CD4-positive, alpha-beta T cell treated with Interleukin-4 for 4 hours (primary cell): ENCODE results near the gene KIAA0753.

Experiments
- DNase-seq: peaks from one replicate; pipeline ENCODE4 v3.0.0-alpha.2; 2020

KIAA0753 gene

DNA sequence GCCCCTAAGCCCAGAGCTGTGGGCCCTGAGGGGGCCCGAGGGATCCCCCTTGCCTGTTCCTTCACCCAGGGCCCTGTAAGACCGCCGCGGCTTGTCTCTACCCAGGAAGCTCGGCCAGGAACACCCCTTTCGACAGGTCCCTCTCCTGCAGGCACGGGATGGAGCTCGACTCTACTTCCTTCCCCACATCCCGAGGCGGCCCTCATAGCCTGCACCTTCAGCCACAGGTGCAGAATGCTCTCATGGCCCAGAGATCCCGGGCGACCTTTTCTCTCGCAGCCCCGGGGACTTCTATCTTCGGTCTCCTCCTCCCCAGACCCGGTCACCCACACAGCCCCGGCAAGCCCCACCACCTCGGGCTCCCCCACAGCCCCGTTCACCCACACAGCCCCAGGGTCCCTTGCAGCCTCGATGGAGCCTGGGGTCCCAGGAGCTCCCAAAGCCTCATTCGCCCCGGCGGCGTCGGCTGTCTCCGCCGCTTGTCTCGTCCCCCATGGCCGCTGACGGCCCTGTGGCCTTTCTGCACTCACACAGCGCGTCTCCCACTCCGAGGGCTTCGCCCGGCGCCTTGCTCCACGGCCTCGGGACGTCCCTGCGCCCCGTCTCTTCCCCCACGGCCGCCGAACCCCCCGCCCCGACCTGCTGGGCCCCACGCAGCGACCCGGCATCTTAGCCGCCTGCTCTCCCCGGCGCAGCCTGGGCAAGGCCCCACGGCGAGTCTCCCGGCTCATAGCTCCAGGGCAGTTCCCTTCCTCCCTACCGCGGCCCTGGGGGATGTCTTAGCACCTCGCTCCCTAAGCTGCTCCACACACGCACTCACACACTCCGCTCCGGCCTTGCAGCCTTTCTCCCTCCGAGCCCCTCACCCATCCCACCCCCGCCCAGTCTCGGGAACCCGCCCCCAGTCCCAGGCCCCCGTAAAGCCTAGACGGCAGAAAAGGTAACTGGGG, 650 bp downstream of the KIAA0753 start:
- DNase-seq, result peak; percentile 19

DNA sequence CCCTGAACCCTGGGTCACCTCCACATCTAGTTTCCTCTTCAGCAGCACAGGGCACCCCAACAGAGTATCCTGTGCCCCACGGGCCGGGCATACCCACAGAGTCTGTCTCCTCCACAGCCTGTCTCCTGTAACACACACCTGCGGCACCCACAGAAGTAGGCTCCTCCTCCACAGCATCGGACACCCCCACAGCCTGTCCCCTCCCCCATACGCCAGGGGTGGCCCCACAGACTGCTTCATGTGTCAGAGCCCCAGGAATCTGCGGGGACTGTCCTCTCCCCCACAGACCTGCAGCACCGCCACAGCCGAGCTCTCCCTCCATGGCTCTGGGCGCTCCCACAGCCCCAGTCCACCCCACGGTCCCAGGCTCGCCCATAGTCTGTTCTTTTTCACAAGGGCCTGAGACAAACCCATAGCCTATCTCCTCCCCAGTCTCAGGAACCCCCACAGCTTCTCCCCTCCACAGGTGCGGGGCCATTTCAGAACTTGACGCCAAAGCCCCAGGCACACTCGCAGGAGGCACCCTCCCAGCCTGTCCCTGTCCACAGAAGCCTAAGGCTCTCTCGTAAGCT, 1.4 kb downstream of the KIAA0753 start:
- no peak for DNase-seq

DNA sequence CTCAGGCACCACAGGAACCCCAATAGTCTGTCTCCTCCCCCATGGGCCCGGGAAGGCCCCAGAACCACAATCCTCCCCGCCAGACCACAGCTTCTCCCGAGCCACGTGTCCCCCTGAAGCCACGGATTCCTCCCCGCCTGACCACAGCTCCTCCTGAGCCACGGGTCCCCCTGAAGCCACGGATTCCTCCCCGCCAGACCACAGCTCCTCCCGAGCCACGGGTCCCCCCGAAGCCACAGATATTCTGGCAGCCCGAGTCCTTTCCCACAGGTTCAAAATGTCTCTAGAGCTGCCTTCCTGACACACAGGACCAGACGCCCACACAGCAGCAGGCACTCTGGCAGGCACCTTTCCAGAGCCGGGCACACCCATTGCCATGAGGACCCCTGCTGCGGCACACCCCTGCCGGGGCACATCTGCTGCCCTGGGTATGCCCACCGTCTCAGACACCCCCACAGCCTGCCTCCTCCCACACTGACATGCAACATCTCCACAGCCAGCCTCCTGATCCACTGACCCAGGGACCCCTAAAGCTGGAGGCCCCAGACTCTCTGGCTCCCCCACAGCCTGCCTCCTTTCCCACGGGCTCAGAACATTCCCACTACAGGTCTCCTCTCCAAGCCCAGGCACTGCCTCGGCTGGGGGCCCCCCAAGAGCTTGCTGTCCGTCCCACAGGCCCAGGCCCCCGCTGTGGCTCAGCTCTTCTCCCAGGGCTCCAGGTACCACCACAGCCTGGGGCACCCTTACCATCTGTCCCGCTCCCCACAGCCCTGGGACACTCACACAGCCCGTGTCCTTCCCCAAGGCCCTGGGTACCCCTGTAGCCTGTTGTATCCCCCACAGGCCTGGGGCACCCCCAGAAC, 2.2 kb downstream of the KIAA0753 start:
- DNase-seq, result no peak

DNA sequence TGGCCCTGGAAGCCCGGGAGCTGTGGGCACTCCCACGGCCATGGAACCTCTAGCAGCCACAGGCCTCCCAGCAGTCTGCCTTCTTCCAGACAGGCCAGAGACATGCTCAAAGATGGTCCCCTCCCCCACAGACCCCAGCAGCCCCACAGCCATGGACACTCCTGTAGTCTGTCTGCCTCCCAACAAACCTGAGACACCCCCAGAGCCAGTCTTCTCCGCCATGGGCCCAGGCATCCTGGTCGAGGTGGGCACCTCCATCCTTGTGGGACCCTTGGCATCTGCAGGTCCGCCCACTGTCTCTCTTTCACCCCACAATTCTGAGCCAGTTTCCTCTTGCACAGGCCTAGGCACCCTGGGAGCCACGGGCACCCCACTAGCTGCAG, 3.1 kb downstream of the KIAA0753 start:
- no peak for DNase-seq

DNA sequence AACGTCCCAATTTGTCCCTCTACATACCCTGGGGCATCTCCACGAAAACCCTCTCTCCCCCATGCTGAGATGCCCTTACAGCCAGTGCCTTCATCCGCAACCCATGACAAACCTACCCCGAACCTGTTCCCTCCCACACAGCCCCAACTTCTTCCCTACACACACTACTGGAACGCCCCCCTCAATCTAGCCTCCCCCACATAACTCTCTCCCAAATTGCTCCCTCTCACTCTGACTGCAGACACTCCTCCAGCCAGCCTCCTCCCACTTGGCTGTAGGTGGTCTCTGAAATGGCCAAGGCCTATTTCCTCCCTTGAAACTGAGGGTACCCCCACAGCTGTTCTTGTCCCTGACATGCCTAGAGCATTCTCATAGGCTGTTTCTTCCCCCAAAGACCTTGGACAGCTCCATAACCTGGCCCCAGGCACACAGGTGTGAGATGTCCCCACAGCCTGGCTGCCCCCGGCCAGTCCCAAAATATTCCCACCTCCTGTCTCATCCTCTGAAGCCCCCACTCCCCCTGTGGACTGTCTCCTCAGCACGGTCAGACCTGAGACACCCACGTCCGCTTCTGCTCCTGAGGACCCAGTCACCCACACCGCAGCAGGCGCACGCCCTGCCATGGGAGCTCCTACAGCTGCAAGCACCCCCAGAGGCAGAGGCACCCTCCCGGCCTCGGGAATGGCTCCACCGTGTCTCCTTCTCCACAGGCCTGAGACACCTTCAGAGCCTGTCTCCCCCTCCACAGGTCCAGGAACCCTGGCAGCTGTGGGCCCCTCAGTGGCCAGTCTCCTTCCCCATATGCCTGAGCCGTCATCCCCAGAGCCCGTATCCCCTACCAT, 3.7 kb downstream of the KIAA0753 start:
- no peak for DNase-seq

DNA sequence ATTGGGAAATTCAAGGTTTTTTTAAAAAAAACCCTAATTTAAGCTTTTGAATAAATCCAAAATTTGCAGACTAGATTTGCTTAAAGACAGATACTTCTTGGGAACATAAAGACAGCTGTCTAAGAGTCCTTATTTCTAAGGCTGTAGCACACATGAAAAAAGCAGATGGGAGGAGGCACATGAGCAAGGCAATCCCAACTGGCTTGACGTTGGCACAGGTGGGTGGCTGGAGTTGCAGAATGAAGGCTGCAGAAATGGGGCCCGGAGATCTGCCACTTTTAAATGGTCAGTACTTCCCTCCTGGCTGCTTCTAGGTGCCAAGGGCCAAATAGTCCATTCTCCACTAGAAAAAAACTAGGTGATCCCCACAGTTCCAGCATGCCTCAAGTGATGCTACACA, 4.4 kb downstream of the KIAA0753 start:
- no peak for DNase-seq

DNA sequence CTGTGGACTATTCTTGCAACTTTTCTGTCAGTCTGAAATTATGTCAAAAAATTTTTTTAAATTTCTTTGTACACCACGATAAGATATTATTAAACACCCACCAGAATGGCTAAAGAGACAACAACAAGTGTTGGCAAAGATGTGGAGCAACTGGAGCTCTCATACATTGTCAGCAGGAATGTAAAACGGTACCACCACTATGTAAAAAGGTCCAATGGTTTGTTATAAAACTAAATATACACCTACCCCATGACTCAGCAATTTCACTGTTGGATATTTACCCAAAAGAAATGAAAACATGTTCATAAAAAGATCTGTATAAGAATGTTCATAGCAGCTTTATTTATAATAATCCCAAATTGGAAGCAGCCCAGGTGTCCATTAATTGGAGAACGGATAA, 7.2 kb downstream of the KIAA0753 start:
- no peak for DNase-seq

DNA sequence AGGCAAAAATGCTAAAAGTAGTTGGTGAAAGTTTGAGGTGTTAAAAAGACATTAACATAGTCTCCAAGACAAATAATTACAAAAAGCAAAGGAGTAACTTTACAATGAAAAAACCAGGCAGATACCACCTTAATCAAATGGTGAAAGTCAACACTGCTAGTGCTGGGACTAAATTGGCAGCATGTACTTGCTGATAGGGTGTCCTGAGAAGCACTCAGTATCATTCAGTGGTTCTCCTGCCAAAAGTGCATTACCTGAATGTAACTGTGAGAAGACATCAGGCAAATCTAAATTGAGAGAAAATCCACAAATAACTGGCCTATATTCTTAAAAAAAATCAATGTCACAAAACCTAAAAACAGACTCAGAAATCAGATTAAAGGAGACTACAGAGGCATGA, 8.0 kb downstream of the KIAA0753 start:
- DNase-seq, result no peak

DNA sequence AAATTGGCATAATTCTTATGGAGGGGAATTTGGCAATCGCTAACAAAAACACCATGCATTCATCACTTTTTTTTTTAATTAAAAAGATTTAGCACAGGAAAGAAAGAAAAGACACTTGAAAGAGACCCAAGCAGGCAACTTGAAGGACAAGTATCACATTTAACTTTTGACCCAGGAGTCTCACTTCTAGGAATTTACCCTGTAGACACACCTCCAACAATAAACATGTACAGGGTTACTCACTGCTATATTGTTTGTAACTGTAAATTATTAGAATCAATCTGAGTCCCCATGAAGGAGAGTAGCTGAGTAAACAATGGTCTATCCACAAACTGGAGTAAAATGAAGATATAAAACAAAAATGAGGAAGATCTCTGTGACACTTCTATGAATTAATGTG, 10.1 kb downstream of the KIAA0753 start:
- no peak for DNase-seq

DNA sequence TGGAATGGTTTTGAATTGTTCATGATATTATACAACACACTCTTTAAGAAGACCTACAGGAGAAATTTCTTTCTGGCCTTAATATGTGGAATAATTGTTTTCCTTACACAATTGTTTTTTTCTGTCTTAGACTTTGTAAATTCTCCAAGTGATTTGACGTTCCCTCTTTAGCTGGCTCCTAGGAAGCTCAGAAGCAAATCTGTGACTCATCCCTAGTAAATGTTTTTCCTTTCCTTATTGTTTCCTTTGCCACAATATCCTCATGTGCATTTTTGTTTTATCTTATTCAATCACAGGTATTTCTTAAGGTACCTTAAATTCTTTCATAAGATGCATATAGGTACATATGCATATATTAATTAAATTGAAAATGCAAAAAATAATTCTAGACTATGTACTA, 13.5 kb downstream of the KIAA0753 start:
- DNase-seq, result no peak

DNA sequence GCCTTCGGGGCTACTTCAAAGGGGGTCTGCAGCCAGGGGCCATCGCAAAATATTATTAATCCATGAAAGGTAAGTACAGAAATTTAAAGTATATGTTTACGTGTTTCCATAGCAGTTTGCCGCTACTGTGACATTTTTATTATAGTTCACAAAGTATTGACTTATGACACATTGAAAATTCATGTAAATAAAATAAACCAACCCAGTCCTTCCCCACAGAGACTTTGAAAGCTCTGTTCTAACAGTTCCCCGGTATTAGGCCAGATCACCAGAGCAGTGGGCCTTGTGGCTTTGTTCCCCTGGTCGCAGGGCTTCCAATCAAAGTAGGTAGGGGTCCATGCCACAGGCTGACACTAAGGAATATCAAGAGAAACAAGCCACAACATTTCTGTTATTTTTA, 13.9 kb downstream of the KIAA0753 start:
- no peak for DNase-seq

DNA sequence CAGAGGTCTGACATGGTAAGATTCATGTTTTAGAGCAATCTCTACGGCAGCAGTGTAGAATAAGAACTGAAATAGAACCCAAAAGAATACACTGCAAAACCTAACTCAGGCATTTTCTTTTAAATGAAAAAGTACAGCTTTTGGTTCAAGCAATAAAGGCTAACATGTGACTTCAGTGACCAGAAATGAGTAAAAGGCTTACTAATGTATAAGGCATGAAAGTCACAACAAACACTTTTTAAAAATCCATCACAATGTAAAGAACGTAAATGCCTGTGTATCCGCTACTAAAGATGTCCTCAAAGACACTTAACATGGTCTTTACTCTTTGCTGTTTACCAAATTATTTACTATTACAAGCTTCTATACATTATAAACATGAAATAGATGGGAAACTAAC, 16.6 kb downstream of the KIAA0753 start:
- no peak for DNase-seq

DNA sequence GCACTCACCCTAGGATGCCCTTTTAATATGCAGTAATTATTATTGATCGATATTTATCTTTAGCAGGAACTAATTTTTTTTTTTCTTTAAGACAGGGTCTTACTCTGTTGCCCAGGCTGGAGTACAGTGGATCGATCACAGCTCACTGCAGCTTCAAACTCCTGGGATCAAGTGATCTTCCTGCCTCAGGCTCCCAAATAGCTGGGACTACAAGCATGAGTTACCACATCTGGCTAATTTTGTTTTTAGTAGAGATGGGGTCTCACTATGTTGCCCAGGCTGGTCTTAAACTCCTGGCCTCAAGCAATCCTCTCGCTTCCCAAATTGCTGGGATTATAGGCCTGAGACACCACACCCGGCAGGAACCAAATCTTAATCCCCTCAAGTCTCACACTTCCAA, 29.3 kb downstream of the KIAA0753 start:
- DNase-seq, result no peak

DNA sequence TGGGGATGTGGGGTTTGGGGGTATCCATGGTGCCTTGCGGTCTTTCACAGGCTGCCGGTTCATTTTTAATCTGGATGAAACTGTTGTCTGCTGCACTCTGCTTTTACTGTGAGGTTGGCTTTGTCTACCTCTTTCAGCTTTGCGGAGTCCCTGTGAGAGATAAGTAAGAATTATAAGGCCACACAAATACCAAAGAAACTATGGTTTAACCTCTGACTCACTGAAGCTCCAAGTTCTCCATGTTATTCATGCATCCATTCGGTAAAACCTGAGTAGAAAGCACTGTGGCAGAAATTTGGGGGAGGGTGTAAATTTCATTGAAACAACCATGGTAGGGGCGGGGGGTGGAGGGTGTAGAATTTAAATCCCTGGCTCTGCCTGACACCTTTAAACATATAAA, 30.5 kb downstream of the KIAA0753 start:
- no peak for DNase-seq

DNA sequence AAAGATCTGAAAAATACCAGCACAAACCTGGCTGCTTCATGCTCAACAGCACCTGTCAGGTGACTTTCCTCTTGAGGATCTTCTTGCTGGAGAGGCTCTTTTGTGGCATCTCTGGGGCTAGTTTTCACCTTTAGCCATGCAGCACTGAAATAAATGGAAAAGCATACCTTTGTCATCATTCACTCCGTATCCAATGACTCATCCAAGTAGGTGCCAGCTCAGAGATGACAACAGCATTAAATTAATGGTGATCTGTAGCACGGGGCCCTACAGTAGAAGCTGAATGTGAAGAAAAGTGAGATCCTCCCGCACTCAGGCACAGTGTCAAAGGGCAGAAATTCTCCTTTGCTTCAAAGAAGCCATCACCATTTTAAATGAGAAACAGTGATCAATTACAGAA, 32.2 kb downstream of the KIAA0753 start:
- no peak for DNase-seq

DNA sequence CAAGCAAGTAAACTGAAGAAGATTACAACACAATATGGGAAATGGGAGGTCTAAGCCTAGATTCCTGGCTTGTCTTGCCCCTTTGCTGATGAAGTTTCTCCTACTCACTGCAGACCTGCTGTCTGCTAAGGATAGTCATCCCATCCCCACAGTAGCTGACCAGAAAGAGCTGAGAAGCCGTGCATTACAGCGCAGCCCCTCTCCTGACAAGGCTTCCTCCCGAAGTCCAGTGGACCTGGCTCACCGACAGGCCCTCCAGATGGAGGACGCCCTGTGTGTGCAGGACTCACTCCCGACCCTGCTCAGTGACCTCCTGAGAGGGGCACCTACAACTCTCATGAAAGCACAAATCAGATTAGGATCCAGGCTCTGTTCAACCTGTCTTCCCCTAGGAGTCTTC, 35.4 kb downstream of the KIAA0753 start:
- no peak for DNase-seq

DNA sequence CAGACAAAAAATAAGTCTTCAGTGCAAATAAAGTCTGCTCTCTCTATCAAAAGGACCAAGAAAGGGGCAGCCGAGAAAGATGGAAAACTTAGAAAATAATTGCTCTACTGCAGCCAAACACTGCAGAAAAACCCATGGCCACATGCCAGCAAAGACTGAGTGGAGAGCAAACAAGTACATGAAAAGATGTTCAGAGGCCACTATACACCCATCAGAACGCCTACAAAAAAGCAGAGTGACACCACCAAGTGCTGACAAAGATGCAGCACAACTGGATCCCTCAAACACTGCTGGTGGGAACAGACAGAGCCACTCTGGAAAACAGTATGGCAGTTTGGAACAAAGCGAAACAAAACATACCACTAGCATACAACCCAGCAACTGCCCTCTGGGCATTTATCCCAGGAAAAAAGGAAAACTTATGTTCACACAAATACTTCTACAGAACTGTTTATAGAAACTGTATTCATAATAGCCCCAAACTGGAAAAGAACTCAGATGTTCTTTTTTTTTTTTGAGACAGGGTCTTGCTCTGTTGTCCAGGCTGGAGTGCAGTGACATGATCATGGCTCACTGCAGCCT, 36.7 kb downstream of the KIAA0753 start:
- DNase-seq, result no peak

DNA sequence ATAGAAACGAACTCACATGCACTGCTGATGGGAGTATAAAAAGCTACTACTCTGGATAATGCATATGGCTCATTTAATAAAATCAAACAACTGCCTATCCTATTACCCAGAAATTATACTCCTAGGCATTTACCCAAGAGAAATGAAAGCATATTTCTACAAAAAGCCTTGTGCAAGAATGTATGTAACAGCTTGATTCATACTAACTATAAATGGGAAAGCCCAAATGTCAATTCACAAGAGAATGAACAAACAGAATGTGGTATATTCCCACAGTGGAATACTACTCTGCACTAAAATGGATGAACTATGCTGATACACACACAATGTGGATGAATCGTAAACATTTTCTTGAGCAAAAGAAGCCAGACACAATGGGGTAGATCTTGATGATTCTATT, 38.4 kb downstream of the KIAA0753 start:
- no peak for DNase-seq

DNA sequence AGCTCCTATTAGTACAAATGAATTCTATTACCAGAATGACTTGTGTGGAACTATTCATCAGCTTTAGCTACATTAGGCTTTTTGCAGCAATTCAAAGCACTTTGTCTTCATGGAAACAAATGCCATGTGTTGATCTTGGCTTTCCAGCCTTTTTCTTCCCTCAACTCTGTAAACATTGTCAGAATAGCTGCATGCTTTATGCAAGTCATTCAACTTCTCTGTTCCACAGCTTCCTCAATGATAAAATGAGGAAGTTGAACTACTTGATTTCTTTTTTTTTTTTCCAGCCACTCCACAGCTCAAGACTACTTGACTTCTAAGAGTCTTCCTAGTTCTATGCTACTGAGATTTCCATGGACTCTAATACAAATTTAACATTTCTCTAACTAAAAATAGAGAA, 41.1 kb downstream of the KIAA0753 start:
- no peak for DNase-seq

DNA sequence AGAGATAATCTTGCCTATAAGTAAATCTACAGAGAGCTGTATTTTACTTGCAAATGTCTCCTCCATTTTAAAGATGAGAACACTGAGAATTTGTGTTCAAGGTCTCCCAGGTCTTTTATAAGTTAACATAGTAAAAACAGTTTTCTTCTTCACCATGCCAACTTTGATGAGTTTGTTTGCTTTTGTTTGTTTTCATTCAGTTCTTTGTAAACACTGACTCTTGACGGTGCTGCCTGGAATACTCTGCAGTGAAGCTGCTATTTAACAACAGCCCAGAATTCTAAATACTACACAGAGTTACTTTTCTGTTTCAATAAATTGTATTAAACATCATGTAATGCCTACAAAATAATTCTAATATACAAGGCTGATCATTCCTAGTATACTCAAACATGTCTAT, 42.8 kb downstream of the KIAA0753 start:
- DNase-seq, result no peak

DNA sequence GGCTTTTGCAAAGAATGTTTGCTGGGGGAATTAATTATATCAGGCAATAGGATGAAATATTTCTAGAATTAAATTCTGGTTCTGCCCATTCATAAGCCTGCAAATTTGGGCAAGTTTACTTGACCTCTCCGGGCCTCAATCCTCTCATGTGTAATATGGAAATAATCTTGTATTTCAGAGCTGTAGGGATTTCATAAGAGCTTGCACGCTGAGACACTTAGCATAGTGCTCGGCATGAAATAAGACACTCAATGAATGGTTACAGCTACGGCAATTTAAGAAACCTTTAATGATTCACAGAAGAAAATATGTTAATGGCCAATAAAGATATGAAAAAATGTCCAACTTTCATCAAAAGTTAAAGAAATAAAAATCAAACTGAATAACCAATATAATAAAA, 43.6 kb downstream of the KIAA0753 start:
- no peak for DNase-seq

DNA sequence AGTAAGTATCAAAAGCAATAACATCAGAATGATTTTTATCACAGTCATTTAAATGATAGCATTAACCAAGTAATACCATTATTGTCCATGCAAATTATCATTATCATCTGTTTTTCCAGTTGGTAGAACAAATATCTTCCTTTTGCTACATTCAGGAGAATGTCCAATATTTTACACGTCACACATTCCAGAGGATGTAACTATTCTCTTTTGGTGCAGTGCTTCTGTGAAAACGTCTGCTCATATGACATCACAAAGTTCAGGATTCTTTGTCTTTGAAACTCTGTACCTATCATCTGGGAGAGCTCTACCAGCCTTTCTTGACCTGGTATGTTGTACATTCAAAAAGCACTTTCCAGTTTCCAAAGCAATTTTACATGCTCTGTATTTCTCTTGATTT, 44.0 kb downstream of the KIAA0753 start:
- no peak for DNase-seq
